Stimulated activated CD8-positive, alpha-beta memory T cell treated with anti-CD3 and anti-CD28 coated beads, Interleukin-4, amount 100 ng/mL, for 4 hours (primary cell): Measurements from ENCODE around the gene ARHGEF12.

Experiments
- DNase-seq, 2 donors: peaks; one replicate each; pipeline ENCODE4 v3.0.0-alpha.2; 2020; ENCODE audit warnings: low read depth in 2 of 2, low spot score in 1 of 2

The ARHGEF12 gene

GRCh38 chr11:120316880-120317688 lies 19.1 kb upstream of the ARHGEF12 start:
- DNase-seq: no peak

DNA sequence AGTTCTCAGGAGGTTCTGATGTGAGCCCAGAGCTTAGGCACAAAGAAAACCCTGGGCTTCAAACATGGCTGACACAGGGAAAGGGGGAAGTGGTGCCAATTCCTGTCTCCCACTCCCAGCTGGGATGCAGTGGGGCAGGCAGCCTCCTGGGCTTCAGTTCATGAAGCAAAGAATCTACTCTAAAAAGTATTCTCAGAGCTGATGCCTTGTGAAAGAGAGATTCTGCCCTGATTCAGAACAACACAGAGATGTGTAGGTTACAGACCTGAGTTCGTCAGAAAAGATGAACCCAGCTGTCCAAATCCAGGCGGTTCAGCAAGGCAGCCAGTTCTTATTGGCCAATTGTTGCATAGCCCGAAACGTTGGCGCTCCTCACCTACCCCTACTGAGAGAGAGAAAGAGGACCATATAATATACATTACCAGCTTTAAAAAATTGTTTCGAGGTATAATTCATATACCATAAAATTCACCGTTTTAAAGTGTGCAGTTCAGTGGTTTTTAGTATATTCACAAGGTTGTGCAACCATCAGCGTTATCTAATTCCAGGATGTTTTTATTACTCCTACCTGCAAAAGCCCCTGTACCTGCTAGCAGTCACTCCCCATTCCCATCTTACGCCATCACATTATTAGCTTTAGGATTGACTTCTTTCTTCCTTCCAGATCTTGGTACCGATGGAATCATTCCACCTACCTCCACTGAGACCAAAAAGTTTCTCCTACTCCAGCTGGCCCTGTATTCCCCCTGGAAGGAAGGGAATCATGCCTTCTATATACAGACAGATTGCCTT lies 18.3 kb upstream of the ARHGEF12 start:
- DNase-seq: no peak

- DNase-seq: no peak
Measured at GRCh38 chr11:120318906-120319305, 17.3 kb upstream of the ARHGEF12 start.

DNA sequence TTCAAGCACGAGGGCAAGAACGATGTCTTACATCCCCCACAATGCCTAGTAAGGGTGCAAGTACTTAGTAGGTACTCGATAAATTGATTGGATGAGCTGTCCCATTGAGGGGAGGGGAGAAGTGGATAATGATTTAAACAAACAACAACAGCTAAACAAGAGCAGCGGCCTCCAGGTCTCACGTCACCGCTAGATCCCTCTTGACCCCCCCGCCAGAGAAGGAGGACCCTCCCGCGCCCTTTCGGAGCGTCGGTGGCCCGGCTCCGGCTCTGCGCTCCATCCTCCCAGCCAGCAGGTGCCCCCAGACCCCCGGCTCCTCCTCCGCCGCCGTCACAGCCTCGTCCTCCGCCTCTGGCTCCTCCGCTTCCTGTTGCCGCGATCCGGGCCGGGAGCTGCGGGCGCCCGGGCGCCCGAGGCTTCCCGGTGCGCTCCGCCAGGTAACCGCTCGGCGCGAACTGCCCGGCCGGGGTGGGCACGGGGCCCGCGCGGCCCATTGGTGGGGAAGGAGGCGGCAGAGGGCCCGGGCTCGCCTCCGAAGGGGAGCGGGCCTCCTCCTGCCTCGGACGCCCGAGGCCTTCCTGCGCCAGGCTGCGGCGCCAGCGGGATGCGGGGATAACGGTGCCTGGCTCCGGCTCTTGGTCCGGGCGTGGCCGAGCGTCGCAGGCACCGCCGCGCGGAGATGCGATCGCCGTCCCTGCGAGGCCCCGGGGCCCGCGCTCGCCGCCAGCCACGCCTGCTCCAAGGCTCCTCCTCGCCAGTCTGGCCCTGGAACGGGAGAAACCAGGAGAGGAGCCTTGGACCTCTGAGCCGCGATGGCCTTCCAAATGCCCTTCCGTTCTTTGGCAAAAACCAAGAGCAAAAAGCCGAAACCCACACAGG lies 11.0 kb upstream of the ARHGEF12 start, which contains the start of gene TLCD5:
TLCD5 (plus strand) TSS at position 368 of the 879 bp plus-strand sequence. CDS start 2,143 bp downstream, outside the sequence.
- no peak for DNase-seq

- DNase-seq: no peak
Measured at GRCh38 chr11:120326228-120326627, 10.0 kb upstream of the ARHGEF12 start.

GRCh38 chr11:120326845-120327281 lies 9.3 kb upstream of the ARHGEF12 start:
- no peak for DNase-seq

GRCh38 chr11:120327311-120327710 lies 8.9 kb upstream of the ARHGEF12 start:
- DNase-seq: no peak

DNA sequence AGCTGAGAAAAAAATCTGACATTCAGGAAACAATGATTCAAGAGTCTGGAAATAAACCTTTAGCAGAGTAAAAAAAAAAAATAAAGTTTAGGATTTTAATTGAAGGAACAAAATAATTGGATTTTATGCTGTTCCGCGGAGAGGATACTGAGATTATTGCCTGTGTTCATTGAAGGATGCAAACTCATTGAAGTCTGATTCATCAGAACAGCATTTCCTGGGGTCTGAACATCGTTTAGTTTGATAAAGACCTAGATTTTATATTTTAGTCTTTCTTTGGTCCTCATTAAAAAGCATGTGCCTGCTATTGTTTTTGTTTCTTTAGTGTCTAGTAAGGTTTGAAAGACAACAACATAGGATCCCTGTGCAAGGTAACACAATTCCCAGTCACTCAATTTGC lies 6.7 kb upstream of the ARHGEF12 start:
- DNase-seq: no peak

GRCh38 chr11:120330045-120330444 lies 6.2 kb upstream of the ARHGEF12 start:
- DNase-seq: no peak

GRCh38 chr11:120331301-120331996 lies 4.8 kb upstream of the ARHGEF12 start:
- no peak for DNase-seq

GRCh38 chr11:120332822-120333716 lies 3.1 kb upstream of the ARHGEF12 start:
- DNase-seq: no peak

DNA sequence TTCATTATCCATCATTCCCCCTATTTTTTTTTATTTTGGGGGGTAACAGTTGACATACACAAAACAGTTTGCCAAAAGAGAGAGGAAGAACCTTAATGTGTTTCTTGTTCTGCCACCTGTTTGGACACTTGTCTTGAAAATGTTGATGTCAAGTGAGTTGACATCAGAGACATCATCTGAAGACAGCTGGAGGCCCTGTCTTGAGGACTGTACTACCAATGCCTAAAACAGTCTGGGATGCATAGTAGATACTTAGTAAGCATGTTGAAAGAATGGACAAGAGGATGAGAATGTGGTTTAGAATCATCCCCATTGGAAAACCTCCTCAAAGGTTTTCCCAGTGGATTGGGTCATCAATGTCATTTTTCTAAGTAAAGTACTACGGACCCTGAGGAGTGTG lies 2.4 kb upstream of the ARHGEF12 start:
- DNase-seq: no peak

- no peak for DNase-seq
Measured at GRCh38 chr11:120334332-120334731, 1.9 kb upstream of the ARHGEF12 start.

- DNase-seq: peak; percentile 11 to 31
Measured at GRCh38 chr11:120334894-120335462, 1.2 kb upstream of the ARHGEF12 start.

- DNase-seq: no peak
Measured at GRCh38 chr11:120335556-120335907, 681 bp upstream of the ARHGEF12 start.

DNA sequence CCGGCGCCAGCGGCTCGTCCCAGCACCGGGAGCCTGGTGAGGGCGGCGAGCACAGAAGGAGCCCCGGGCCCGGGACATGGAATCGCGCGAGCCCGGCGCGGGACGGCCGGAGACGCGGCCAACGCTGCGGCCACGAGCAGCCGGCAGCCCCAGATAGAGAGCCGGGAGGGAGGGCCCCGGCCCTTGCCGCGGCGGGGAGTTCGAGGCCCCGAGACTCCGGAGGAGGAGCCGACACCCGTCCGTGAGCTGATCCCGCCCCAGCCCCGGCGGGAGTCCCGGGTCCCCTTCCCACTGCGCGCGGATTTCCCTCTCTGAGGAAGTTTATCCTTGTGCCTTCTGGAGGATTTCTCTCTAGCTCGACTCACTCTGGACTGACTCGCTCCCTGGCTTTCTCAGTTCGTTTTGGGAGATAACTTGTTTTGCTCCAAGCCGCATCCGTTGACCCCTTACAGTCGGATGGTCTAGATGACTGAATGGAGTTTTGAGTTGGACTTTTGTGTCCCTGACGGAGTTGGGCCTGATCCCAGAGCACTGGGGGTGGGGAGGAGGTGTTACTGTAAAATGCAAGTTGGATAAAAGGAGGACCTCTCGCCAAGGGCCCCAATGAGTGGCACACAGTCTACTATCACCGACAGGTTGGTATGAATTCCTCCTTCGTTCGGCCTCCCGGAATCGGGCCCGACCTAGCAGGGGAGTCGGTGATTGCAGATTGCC lies 585 bp downstream of the ARHGEF12 start:
- no peak for DNase-seq

GRCh38 chr11:120337355-120338106 lies 1.3 kb downstream of the ARHGEF12 start:
- DNase-seq: no peak
